ENCODE data around the gene LOXHD1.

LOXHD1 gene

DNA sequence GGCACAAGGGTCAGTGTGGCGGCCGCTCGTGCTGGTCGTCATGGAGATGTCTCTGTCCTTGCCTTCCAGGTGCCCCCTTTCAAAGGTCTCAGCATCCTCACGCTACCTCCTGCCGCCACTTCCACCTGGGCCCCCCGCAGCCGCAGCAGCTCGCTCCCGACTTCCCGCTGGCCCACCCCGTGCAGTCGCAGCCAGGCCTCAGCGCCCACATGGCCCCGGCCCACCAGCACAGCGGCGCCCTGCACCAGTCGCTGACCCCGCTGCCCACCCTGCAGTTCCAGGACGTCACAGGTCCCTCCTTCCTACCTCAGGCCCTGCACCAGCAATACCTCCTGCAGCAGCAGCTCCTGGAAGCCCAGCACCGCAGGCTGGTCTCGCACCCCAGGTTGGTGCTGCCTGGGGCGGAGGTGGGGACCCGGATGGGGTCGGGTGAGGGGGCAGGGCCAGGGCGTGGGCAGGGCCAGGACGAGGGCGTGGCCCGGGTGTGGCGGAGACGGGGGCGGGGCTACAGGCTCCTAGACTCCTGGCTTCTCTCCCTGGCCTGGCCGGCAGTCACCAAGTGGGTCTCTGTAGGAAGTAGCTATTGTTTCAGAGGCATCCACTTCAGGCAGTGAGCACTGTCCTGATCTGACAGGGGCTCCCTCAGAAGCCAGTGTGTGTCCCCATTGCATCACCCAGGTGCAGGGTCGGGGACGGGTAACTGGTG is 223.7 kb downstream of the LOXHD1 start:
- no peak for DNase-seq (ENCODE audit: low read depth)
- TF ChIP-seq, protein P1, sequence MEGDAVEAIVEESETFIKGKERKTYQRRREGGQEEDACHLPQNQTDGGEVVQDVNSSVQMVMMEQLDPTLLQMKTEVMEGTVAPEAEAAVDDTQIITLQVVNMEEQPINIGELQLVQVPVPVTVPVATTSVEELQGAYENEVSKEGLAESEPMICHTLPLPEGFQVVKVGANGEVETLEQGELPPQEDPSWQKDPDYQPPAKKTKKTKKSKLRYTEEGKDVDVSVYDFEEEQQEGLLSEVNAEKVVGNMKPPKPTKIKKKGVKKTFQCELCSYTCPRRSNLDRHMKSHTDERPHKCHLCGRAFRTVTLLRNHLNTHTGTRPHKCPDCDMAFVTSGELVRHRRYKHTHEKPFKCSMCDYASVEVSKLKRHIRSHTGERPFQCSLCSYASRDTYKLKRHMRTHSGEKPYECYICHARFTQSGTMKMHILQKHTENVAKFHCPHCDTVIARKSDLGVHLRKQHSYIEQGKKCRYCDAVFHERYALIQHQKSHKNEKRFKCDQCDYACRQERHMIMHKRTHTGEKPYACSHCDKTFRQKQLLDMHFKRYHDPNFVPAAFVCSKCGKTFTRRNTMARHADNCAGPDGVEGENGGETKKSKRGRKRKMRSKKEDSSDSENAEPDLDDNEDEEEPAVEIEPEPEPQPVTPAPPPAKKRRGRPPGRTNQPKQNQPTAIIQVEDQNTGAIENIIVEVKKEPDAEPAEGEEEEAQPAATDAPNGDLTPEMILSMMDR (IDR thresholded peaks at IDR 0.05; ENCODE audit: control insufficient read depth, insufficient read depth, low read depth, low read length, missing control alignments) = no peak
- H3K4me3 ChIP-seq (ENCODE audit: control insufficient read depth, low read depth, low read length) = no peak overlapping the region

DNA sequence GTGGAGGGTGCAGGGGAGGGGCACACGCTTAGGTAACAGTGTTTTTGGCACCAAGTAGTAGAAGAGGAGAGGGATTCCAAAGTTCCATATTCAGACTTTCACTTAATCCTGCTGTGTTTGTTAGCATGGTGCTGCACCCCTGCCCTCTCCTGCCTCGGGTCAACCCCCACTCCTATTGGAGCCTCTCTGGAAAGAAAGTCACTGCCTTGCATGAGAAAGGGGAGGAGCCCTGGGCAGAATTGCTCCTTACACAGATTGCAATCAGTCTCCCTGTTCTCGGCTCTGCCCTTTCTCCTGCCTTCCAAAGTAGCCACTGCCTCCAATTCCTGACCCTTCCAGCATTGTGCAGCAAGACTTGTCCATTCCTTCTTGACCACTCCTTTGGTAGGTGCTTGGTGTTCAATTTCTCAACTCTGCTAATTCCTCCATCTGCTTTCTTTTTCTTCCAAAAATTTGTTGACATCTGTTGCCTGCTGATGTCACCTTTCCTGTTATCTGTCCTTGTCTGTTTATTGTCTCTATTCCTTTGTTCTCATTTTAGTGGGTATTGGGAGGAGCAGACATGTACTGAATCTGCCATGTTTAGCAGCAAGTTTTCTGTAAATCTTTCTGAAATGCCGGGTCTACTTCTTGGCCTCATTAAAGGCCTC is 225.4 kb downstream of the LOXHD1 start:
- TF ChIP-seq, protein P1 (IDR thresholded peaks at IDR 0.05; ENCODE audit: control insufficient read depth, insufficient read depth, low read depth, low read length, missing control alignments) = no peak
- DNase-seq (ENCODE audit: low read depth) = no peak
- no peak overlapping the region for H3K4me3 ChIP-seq (ENCODE audit: control insufficient read depth, low read depth, low read length)

DNA sequence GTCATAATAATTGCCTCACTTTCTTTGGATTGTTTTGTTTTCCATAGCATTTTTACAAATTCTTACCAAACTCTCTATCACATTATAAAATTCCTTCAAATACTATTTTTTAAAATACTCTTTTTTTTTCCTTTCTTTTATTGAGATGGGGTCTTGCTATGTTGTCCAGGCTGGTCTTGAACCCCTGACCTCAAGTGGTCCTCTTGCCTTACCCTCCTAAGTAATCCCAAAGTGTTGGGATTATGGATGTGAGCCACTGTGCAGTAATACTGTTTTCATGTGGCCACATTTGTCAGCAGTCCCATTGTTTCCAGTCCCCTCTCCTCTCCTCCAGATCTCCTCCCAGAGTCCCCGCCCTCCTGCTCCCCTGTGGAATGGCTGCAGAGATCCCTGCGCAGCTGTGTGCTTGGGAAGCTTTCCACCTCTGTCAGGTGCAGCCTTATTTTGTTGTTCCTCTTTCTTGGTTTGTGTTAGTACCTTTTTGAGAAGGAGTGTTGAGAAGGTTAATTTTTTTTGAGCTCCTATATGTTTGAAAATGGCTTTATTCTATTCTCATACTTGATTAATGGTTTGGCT is 227.3 kb downstream of the LOXHD1 start:
- TF ChIP-seq, protein P1 (IDR thresholded peaks at IDR 0.05; ENCODE audit: control insufficient read depth, insufficient read depth, low read depth, low read length, missing control alignments) = no peak
- H3K4me3 ChIP-seq (ENCODE audit: control insufficient read depth, low read depth, low read length) = no peak overlapping the region
- no peak for DNase-seq (ENCODE audit: low read depth)

DNA sequence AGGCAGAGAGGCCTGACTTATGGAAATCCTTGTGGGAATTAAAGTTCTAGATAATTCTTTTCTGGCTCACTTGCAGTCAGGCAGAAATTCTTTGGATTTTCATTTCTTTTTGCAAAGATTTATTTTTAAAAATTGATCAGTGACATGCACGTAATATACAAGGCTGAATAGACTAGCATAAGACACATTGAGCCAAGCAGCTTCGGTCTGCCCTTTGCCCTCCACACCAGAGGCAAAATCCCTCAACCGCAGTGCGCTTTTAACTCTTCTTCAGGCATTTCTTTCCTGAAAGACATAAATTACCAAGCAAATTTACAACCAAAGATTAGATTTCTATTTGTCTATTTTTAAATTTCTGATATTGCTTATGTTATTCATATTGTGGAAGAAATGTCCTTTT is 227.9 kb downstream of the LOXHD1 start:
- TF ChIP-seq, protein P1 (IDR thresholded peaks at IDR 0.05; ENCODE audit: control insufficient read depth, insufficient read depth, low read depth, low read length, missing control alignments) = no peak
- DNase-seq (ENCODE audit: low read depth) = no peak
- no peak overlapping the region for H3K4me3 ChIP-seq (ENCODE audit: control insufficient read depth, low read depth, low read length)

DNA sequence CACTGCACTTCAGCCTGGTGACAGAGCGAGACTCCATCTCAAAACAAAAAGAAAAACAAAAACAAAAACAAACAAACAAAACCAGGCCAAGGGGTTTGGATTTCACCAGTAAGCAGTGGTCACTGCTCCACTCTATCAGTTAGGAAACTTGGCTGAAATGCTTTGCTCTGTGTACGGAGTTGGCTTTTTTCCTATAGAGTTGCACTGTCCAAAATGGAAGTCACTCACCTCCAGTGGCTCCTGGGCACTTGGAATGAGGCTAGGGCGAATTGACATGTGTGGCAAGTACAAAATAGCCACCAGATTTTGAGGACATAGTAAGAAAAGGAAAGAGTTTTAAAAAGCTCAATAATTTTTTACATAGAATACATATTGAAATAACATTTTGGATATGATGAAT is 228.7 kb downstream of the LOXHD1 start:
- TF ChIP-seq, protein P1 (IDR thresholded peaks at IDR 0.05; ENCODE audit: control insufficient read depth, insufficient read depth, low read depth, low read length, missing control alignments) = no peak
- no peak overlapping the region for H3K4me3 ChIP-seq (ENCODE audit: control insufficient read depth, low read depth, low read length)
- DNase-seq (ENCODE audit: low read depth) = no peak

DNA sequence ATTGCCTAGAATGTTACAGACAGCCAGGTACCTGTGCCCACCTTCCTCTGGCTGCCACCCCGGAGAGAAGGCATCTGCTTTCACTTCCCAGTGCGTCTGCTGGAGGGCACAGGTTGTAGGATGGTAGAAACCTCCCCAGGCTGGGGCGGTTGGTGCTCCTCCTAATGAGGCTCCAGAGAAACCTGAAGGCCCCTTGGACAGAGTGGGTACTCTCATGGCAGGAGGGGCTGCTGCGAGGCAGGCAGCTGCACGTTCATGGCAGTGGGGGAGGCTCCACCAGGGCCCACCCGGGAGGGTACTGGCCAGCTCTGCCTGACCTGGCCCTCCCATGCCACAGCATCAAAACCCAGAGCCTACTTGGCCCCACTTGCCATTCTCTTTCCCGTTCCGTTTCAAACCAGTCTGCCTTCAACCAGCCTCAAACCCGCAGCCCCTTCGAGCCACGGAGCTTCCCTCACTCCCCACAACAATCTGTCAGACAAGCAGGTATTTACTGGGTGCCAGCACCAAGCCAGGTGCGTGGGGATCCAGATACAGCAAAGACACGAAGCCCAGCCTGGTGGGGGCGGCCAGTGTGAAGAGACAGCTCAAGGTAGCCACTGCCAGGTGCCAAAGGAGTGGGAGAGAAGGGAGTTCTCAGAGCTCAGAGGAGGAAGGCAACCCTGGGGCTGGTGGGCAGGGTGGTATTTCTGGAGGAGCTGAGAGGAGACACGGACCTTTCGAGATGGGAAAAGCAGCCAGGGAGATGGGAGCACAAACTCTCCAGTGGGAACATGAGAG is 229.6 kb downstream of the LOXHD1 start:
- H3K4me3 ChIP-seq (ENCODE audit: control insufficient read depth, low read depth, low read length) = no peak overlapping the region
- DNase-seq (ENCODE audit: low read depth) = no peak
- TF ChIP-seq, protein P1 (IDR thresholded peaks at IDR 0.05; ENCODE audit: control insufficient read depth, insufficient read depth, low read depth, low read length, missing control alignments) = no peak
